WERI-Rb-1 (cell line): ENCODE measurements around the gene LYSMD1.
"Not testable (repeated sequence)": the region's sequence is repeated elsewhere in the genome, so short reads cannot be mapped to it uniquely, and the experiment has no call there.

Experiments
- DNase-seq: peaks from one replicate; pipeline ENCODE4 v3.0.0-alpha.2; 2020
- H3K27ac ChIP-seq: fragments of 250-450 bp; sonication (Bioruptor Pico); 2 replicates; pipeline ENCODE4 v1.5.1; 2020; ENCODE audit warnings: mild to moderate bottlenecking, moderate library complexity
- H3K27me3 ChIP-seq: fragments of 250-450 bp; sonication (Bioruptor Pico); 2 replicates; pipeline ENCODE4 v1.5.1; 2021; ENCODE audit warnings: mild to moderate bottlenecking, low read depth, moderate library complexity; ENCODE audit not compliant: insufficient read depth, severe bottlenecking
- H3K36me3 ChIP-seq: fragments of 250-450 bp; sonication (Bioruptor Pico); 2 replicates; pipeline ENCODE4 v1.5.1; 2020; ENCODE audit warnings: mild to moderate bottlenecking, moderate library complexity
- H3K4me3 ChIP-seq: 2 replicates; pipeline ENCODE4 v1.5.1; 2011; ENCODE audit warnings: low read depth, mild to moderate bottlenecking, control low read depth, low read length
- H3K9me3 ChIP-seq: fragments of 250-450 bp; sonication (Bioruptor Pico); 2 replicates; pipeline ENCODE4 v1.5.1; 2021; ENCODE audit warnings: mild to moderate bottlenecking, moderate library complexity; ENCODE audit not compliant: severe bottlenecking
- CTCF ChIP-seq: IDR thresholded peaks from 2 replicates; pipeline ENCODE4 v1.5.1; 2011; ENCODE audit warnings: low read depth, mild to moderate bottlenecking, control low read depth, inconsistent platforms, low read length

The LYSMD1 gene

GRCh38 chr1:151193304-151193703 is 27.6 kb upstream of the LYSMD1 start:
- Histone ChIP-seq H3K36me3 (peaks cover 4% of the 10 kb centered on the region; the same call in 1 of the 2 replicates), H3K27ac (no peak overlapping the region), H3K27me3 (no peaks in the 10 kb centered on the region), H3K9me3 (no peaks in the 10 kb centered on the region), H3K4me3 (no peak overlapping the region)
- no peak for DNase-seq
- no peak for TF ChIP-seq CTCF

GRCh38 chr1:151192047-151192446 is 26.3 kb upstream of the LYSMD1 start:
- Histone ChIP-seq H3K36me3 (peaks cover 4% of the 10 kb centered on the region; the same call in 1 of the 2 replicates), H3K27ac (no peak overlapping the region), H3K4me3 (no peak overlapping the region), H3K9me3 (no peaks in the 10 kb centered on the region), H3K27me3 (no peaks in the 10 kb centered on the region)
- DNase-seq = no peak
- TF ChIP-seq CTCF = no peak

GRCh38 chr1:151189637-151190445 is 24.1 kb upstream of the LYSMD1 start, which contains the start of gene VPS72:
VPS72 (minus strand) TSS chr1:151190197; CDS start chr1:151190121, 76 bp downstream.
- TF ChIP-seq CTCF = peak; percentile 40

GRCh38 chr1:151188667-151189066 is 23.0 kb upstream of the LYSMD1 start:
- Histone ChIP-seq H3K36me3 (peaks cover 27% of the 10 kb centered on the region), H3K4me3 (peak overlapping the region; percentile 79)
- not testable (repeated sequence) for H3K9me3 ChIP-seq, DNase-seq, H3K27ac ChIP-seq, H3K27me3 ChIP-seq

More at GRCh38 chr1:151189637-151190445, 24.1 kb upstream of the LYSMD1 start, which contains the start of gene VPS72:
- Histone ChIP-seq H3K27me3 (no peaks in the 10 kb centered on the region), H3K9me3 (no peaks in the 10 kb centered on the region), H3K27ac (peak within 1 kb of the TSS; percentile 93), H3K36me3 (peaks cover 15% of the 10 kb centered on the region), H3K4me3 (peak within 1 kb of the TSS; percentile 79)
- DNase-seq = peak; percentile 99

GRCh38 chr1:151187205-151187604 is 21.5 kb upstream of the LYSMD1 start:
- DNase-seq = peak; percentile 90
- Histone ChIP-seq H3K27ac (peak overlapping the region; percentile 28), H3K36me3 (peaks cover 42% of the 10 kb centered on the region), H3K27me3 (no peaks in the 10 kb centered on the region), H3K4me3 (no peak overlapping the region), H3K9me3 (no peaks in the 10 kb centered on the region)
- no peak for TF ChIP-seq CTCF

- Histone ChIP-seq H3K27ac (no peak overlapping the region), H3K9me3 (no peaks in the 10 kb centered on the region), H3K36me3 (peaks cover 68% of the 10 kb centered on the region), H3K4me3 (no peak overlapping the region), H3K27me3 (no peaks in the 10 kb centered on the region)
- no peak for TF ChIP-seq CTCF
- no peak for DNase-seq
Observed at GRCh38 chr1:151184211-151184610, 18.5 kb upstream of the LYSMD1 start.
